ENCODE measurements around the gene APPL2. TPM values are rescaled to one million over a fixed set of nuclear protein-coding genes. Genes with fewer than 3 reads are reported as not detected.
"Not testable (repeated sequence)": the region's sequence is repeated elsewhere in the genome, so short reads cannot be mapped to it uniquely, and the experiment has no call there.

Gene APPL2
- total and polyA plus RNA-seq, 2 experiments from 2014 or later, result 83.0 to 122 TPM

DNA sequence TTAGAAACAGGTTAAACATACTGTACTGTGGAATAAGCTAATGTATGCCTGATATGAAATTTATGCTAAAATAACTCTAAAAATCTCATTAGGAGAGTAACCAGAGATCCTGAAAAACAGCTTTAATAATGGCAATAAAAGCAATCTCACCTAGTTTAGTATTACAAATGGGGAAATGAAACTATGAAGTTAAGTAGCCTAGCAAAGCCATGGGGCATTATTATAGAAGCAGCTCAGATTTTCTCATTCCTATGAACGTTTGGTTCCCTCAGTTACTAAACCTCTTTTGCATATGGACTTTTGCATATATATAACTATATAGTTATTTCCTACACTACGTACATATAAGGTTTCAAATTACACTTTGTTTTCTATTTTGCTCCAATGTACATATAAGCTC, 25.0 kb upstream of the APPL2 start:
- in situ Hi-C loops (cut with MboI), result no loop called here
- no peak for DNase-seq
- no peak overlapping the region for H3K4me3 ChIP-seq
- H3K9me2 ChIP-seq (ENCODE audit: insufficient read depth), result no peaks in the 10 kb centered on the region
- H2AFZ ChIP-seq, result no peak overlapping the region
- no peak overlapping the region for H3K9ac ChIP-seq
- H3K9me3 ChIP-seq (ENCODE audit: low read depth), result no peaks in the 10 kb centered on the region
- no peaks in the 10 kb centered on the region for H3K79me2 ChIP-seq (ENCODE audit: insufficient read depth)
- H3K4me1 ChIP-seq (ENCODE audit: insufficient read depth), result peaks cover 40% of the 10 kb centered on the region
- no peak for TF ChIP-seq EZH2 (IDR thresholded peaks at IDR 0.05; ENCODE audit: insufficient read depth, poor library complexity, severe bottlenecking)
- no peak for TF ChIP-seq EZH2phosphoT487 (IDR thresholded peaks at IDR 0.05; ENCODE audit: insufficient read depth, low read depth)
- H3K27me3 ChIP-seq (replicated peaks; ENCODE audit: insufficient read depth), result no peaks in the 10 kb centered on the region
- H3F3A ChIP-seq (ENCODE audit: insufficient read depth), result peaks cover 31% of the 10 kb centered on the region
- WGBS, 2 experiments (ENCODE audit: low coverage in 1 of 2, low lambda C conversion rate in 2 of 2, missing lambda C conversion rate in 2 of 2), result 68 to 78% methylated on average over 2 of the region's 2 CpGs
- H4K20me1 ChIP-seq (ENCODE audit: insufficient read depth), result no peaks in the 10 kb centered on the region
- H3K27ac ChIP-seq, result no peak overlapping the region
- no peak overlapping the region for H3K4me2 ChIP-seq (ENCODE audit: unreplicated experiment)
- H3K36me3 ChIP-seq (ENCODE audit: low read depth), result no peaks in the 10 kb centered on the region

- no peak overlapping the region for H3K4me2 ChIP-seq (ENCODE audit: unreplicated experiment)
- H3K4me1 ChIP-seq (ENCODE audit: insufficient read depth), result peaks cover 58% of the 10 kb centered on the region
- H3K9me2 ChIP-seq (ENCODE audit: insufficient read depth), result no peaks in the 10 kb centered on the region
- H3K27ac ChIP-seq, result no peak overlapping the region
- no peaks in the 10 kb centered on the region for H3K27me3 ChIP-seq (replicated peaks; ENCODE audit: insufficient read depth)
- no peak for TF ChIP-seq EZH2 (IDR thresholded peaks at IDR 0.05; ENCODE audit: insufficient read depth, poor library complexity, severe bottlenecking)
- no peak for TF ChIP-seq EZH2phosphoT487 (IDR thresholded peaks at IDR 0.05; ENCODE audit: insufficient read depth, low read depth)
- H2AFZ ChIP-seq, result no peak overlapping the region
- peaks cover 48% of the 10 kb centered on the region for H3F3A ChIP-seq (ENCODE audit: insufficient read depth)
- H3K4me3 ChIP-seq, result no peak overlapping the region
- no peaks in the 10 kb centered on the region for H3K9me3 ChIP-seq (ENCODE audit: low read depth)
- no peak overlapping the region for H3K9ac ChIP-seq
- no peaks in the 10 kb centered on the region for H4K20me1 ChIP-seq (ENCODE audit: insufficient read depth)
- in situ Hi-C loops (cut with MboI), result no loop called here
- no peaks in the 10 kb centered on the region for H3K36me3 ChIP-seq (ENCODE audit: low read depth)
- no peaks in the 10 kb centered on the region for H3K79me2 ChIP-seq (ENCODE audit: insufficient read depth)
- DNase-seq, result no peak
- 83 to 84% methylated on average over 3 of the region's 3 CpGs for WGBS, 2 experiments (ENCODE audit: low coverage in 1 of 2, low lambda C conversion rate in 2 of 2, missing lambda C conversion rate in 2 of 2)
Observed at GRCh38 chr12:105259226-105259625, 23.3 kb upstream of the APPL2 start.

GRCh38 chr12:105257321-105257728, 21.4 kb upstream of the APPL2 start:
- TF ChIP-seq EZH2 (IDR thresholded peaks at IDR 0.05; ENCODE audit: insufficient read depth, poor library complexity, severe bottlenecking), result no peak
- no peak for TF ChIP-seq EZH2phosphoT487 (IDR thresholded peaks at IDR 0.05; ENCODE audit: insufficient read depth, low read depth)
- peak; percentile 92 for DNase-seq
- 5 to 6% methylated on average over 4 of the region's 4 CpGs for WGBS, 2 experiments (ENCODE audit: low coverage in 1 of 2, low lambda C conversion rate in 2 of 2, missing lambda C conversion rate in 2 of 2)
- Histone ChIP-seq H4K20me1 (ENCODE audit: insufficient read depth) (no peaks in the 10 kb centered on the region), H3K9me2 (ENCODE audit: insufficient read depth) (no peaks in the 10 kb centered on the region), H3K4me1 (ENCODE audit: insufficient read depth) (peaks cover 71% of the 10 kb centered on the region), H3K4me2 (ENCODE audit: unreplicated experiment) (peak overlapping the region; percentile 72), H3K9ac (peak overlapping the region; percentile 63), H3F3A (ENCODE audit: insufficient read depth) (peaks cover 67% of the 10 kb centered on the region), H2AFZ (no peak overlapping the region), H3K27me3 (replicated peaks; ENCODE audit: insufficient read depth) (no peaks in the 10 kb centered on the region), H3K79me2 (ENCODE audit: insufficient read depth) (no peaks in the 10 kb centered on the region), H3K36me3 (ENCODE audit: low read depth) (no peaks in the 10 kb centered on the region), H3K4me3 (peak overlapping the region; percentile 21; the same call in 1 of the 2 replicates), H3K9me3 (ENCODE audit: low read depth) (no peaks in the 10 kb centered on the region), H3K27ac (peak overlapping the region; percentile 94)
- in situ Hi-C loops (cut with MboI), result no loop called here

GRCh38 chr12:105256921-105257320, 20.9 kb upstream of the APPL2 start:
- Histone ChIP-seq H2AFZ (no peak overlapping the region), H3K4me1 (ENCODE audit: insufficient read depth) (peaks cover 70% of the 10 kb centered on the region), H3K27me3 (replicated peaks; ENCODE audit: insufficient read depth) (no peaks in the 10 kb centered on the region), H3K79me2 (ENCODE audit: insufficient read depth) (no peaks in the 10 kb centered on the region), H3K4me3 (peak overlapping the region; percentile 21), H3K9ac (peak overlapping the region; percentile 71), H3F3A (ENCODE audit: insufficient read depth) (peaks cover 70% of the 10 kb centered on the region), H3K9me2 (ENCODE audit: insufficient read depth) (no peaks in the 10 kb centered on the region), H4K20me1 (ENCODE audit: insufficient read depth) (no peaks in the 10 kb centered on the region), H3K27ac (peak overlapping the region; percentile 94), H3K9me3 (ENCODE audit: low read depth) (no peaks in the 10 kb centered on the region), H3K36me3 (ENCODE audit: low read depth) (no peaks in the 10 kb centered on the region), H3K4me2 (ENCODE audit: unreplicated experiment) (peak overlapping the region; percentile 72)
- 0 to 2% methylated on average over 3 of the region's 3 CpGs for WGBS, 2 experiments (ENCODE audit: low coverage in 1 of 2, low lambda C conversion rate in 2 of 2, missing lambda C conversion rate in 2 of 2)
- peak; percentile 96 for DNase-seq
- TF ChIP-seq EZH2 (IDR thresholded peaks at IDR 0.05; ENCODE audit: insufficient read depth, poor library complexity, severe bottlenecking) (no peak), EZH2phosphoT487 (IDR thresholded peaks at IDR 0.05; ENCODE audit: insufficient read depth, low read depth) (no peak)
- in situ Hi-C loops (cut with MboI), result no loop called here

DNA sequence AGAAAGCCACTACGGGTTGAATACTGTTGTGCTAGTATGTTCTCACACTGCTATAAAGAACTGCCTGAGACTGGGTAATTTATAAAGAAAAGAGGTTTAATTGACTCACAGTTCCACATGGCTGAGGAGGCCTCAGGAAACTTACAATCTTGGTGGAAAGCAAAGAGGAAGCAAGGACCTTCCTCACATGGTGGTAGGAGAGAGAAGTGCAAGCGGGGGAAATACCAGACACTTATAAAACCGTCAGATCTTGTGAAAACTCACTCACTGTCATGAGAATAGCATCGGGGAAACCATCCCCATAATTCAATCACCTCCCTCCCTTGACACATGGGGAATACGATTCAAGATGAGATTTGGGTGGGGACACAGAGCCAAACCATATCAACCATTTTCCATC, 20.5 kb upstream of the APPL2 start:
- H3K36me3 ChIP-seq (ENCODE audit: low read depth); in situ Hi-C loops (cut with MboI); H3K79me2 ChIP-seq (ENCODE audit: insufficient read depth); H3K9me3 ChIP-seq (ENCODE audit: low read depth); H2AFZ ChIP-seq; H4K20me1 ChIP-seq (ENCODE audit: insufficient read depth); H3K27me3 ChIP-seq (replicated peaks; ENCODE audit: insufficient read depth); DNase-seq; H3K9me2 ChIP-seq (ENCODE audit: insufficient read depth): not testable (repeated sequence)
- WGBS, 2 experiments (ENCODE audit: low coverage in 1 of 2, low lambda C conversion rate in 2 of 2, missing lambda C conversion rate in 2 of 2), result 67 to 76% methylated on average over 4 to 5 of the region's 5 CpGs
- Histone ChIP-seq H3K4me2 (ENCODE audit: unreplicated experiment) (peak overlapping the region; percentile 72), H3K4me3 (peak overlapping the region; percentile 11; the same call in 1 of the 2 replicates), H3F3A (ENCODE audit: insufficient read depth) (peaks cover 70% of the 10 kb centered on the region), H3K4me1 (ENCODE audit: insufficient read depth) (peaks cover 70% of the 10 kb centered on the region), H3K27ac (peak overlapping the region; percentile 94), H3K9ac (peak overlapping the region; percentile 71)
